IMR-90 (cell line): ENCODE measurements around the gene DPP6. TPM values are rescaled to one million over a fixed set of nuclear protein-coding genes. Genes with fewer than 3 reads are reported as not detected.

Source experiments
- ATAC-seq: fragments of 200-7000 bp; cut with Tn5 transposase; 2 replicates; pipeline ENCODE4 v1.9.1; 2020; ENCODE audit warnings: low read depth, mild to moderate bottlenecking, moderate library complexity
- BruUV-seq: library from RNA; stranded (reverse); fragments of 400-500 nt; replicated peaks from 2 replicates; lab custom pipeline; 2021; lab: Mats Ljungman, UMichigan
- CTCF ChIA-PET: fragments of 300-600 bp; formaldehyde crosslinking; extraction: SDS; loops from one replicate; lab custom pipeline; 2021; ENCODE audit warnings: antibody characterized with exemption; lab: Yijun Ruan, JAX
- POLR2A ChIA-PET: fragments of 300-600 bp; sonication (Branson Sonifier 250); formaldehyde crosslinking; loops from one replicate; lab custom pipeline; 2022; ENCODE audit warnings: antibody characterized with exemption; ENCODE audit not compliant: unreplicated experiment; lab: Charles Lee
- DNase-seq: peaks from one replicate; pipeline ENCODE4 v3.0.0; 2013
- H2AFZ ChIP-seq: replicated peaks from 2 replicates; pipeline ENCODE3; 2013; ENCODE audit warnings: low read length, mild to moderate bottlenecking; ENCODE audit not compliant: poor library complexity
- H2AK5ac ChIP-seq: 2 replicates; pipeline ENCODE4 v1.6.1; 2013; ENCODE audit warnings: low read depth, low read length, inconsistent platforms
- H2AK9ac ChIP-seq: replicated peaks from 2 replicates; pipeline ENCODE3; 2013; ENCODE audit warnings: mild to moderate bottlenecking, low read depth, low read length, moderate library complexity; ENCODE audit not compliant: poor library complexity
- H2BK120ac ChIP-seq: 2 replicates; pipeline ENCODE4 v1.6.1; 2013; ENCODE audit warnings: low read depth, low read length, inconsistent platforms
- H2BK15ac ChIP-seq: 3 replicates; pipeline ENCODE4 v1.6.1; 2013; ENCODE audit warnings: low read depth, low read length, inconsistent platforms
- H2BK20ac ChIP-seq: 2 replicates; pipeline ENCODE4 v1.6.1; 2013; ENCODE audit warnings: low read depth, mild to moderate bottlenecking, inconsistent platforms, low read length, moderate library complexity
- H2BK5ac ChIP-seq: 2 replicates; pipeline ENCODE4 v1.6.1; 2013; ENCODE audit warnings: mild to moderate bottlenecking, low read depth, low read length, inconsistent platforms; ENCODE audit not compliant: poor library complexity, severe bottlenecking
- H3K14ac ChIP-seq: replicated peaks from 2 replicates; pipeline ENCODE4 v1.6.1; 2013; ENCODE audit warnings: low read depth, low read length, inconsistent platforms
- H3K18ac ChIP-seq: 2 replicates; pipeline ENCODE4 v1.6.1; 2013; ENCODE audit warnings: low read depth, low read length, control low read depth
- H3K23ac ChIP-seq: 2 replicates; pipeline ENCODE4 v1.6.1; 2013; ENCODE audit warnings: low read depth, low read length, inconsistent platforms
- H3K27ac ChIP-seq: 2 replicates; pipeline ENCODE4 v1.5.1; 2013; ENCODE audit warnings: mild to moderate bottlenecking, control low read depth, low read length; ENCODE audit not compliant: insufficient read depth
- H3K27me3 ChIP-seq: 2 replicates; pipeline ENCODE4 v1.6.1; 2013; ENCODE audit warnings: low read length; ENCODE audit not compliant: control insufficient read depth, insufficient read depth
- H3K36me3 ChIP-seq: 2 replicates; pipeline ENCODE4 v1.6.1; 2013; ENCODE audit warnings: low read length, mixed read lengths; ENCODE audit not compliant: control insufficient read depth, insufficient read depth
- H3K4ac ChIP-seq: 2 replicates; pipeline ENCODE4 v1.6.1; 2013; ENCODE audit warnings: low read depth, low read length, inconsistent platforms
- H3K4me1 ChIP-seq: 2 replicates; pipeline ENCODE4 v1.6.1; 2013; ENCODE audit warnings: low read length, mixed read lengths; ENCODE audit not compliant: control insufficient read depth, insufficient read depth
- H3K4me2 ChIP-seq: 2 replicates; pipeline ENCODE4 v1.6.1; 2013; ENCODE audit warnings: low read depth, mild to moderate bottlenecking, control low read depth, low read length, moderate library complexity
- H3K4me3 ChIP-seq: 2 replicates; pipeline ENCODE4 v1.5.1; 2013; ENCODE audit warnings: low read depth, mild to moderate bottlenecking, control low read depth, low read length, moderate library complexity; ENCODE audit not compliant: insufficient read depth
- H3K56ac ChIP-seq: 2 replicates; pipeline ENCODE4 v1.6.1; 2013; ENCODE audit warnings: low read length, inconsistent platforms; ENCODE audit not compliant: insufficient read depth; ENCODE audit errors: extremely low read depth
- H3K79me1 ChIP-seq, 2 experiments: 2 replicates each; pipeline ENCODE4 v1.6.1; 2013; ENCODE audit warnings: low read length in 2 of 2, inconsistent platforms in 1 of 2, low read depth in 1 of 2
- H3K9ac ChIP-seq: 2 replicates; pipeline ENCODE4 v1.6.1; 2013; ENCODE audit warnings: low read depth, low read length, control low read depth
- H3K9me1 ChIP-seq: 2 replicates; pipeline ENCODE4 v1.6.1; 2013; ENCODE audit warnings: low read length, inconsistent platforms; ENCODE audit not compliant: insufficient read depth
- H3K9me3 ChIP-seq: 2 replicates; pipeline ENCODE4 v1.6.1; 2013; ENCODE audit warnings: low read length; ENCODE audit not compliant: control insufficient read depth, insufficient read depth
- H4K20me1 ChIP-seq: 2 replicates; pipeline ENCODE4 v1.6.1; 2013; ENCODE audit warnings: low read length, inconsistent platforms; ENCODE audit not compliant: insufficient read depth
- H4K5ac ChIP-seq: 2 replicates; pipeline ENCODE4 v1.6.1; 2013; ENCODE audit warnings: mild to moderate bottlenecking, low read depth, low read length, control low read depth
- H4K8ac ChIP-seq, 2 experiments: 2 replicates each; pipeline ENCODE4 v1.6.1; 2013; ENCODE audit warnings: low read depth in 2 of 2, low read length in 2 of 2, control low read depth in 1 of 2, inconsistent platforms in 1 of 2
- H4K91ac ChIP-seq: 2 replicates; pipeline ENCODE4 v1.6.1; 2013; ENCODE audit warnings: low read depth, low read length, inconsistent platforms; ENCODE audit not compliant: insufficient read depth
- CEBPB ChIP-seq: IDR thresholded peaks from 2 replicates; pipeline ENCODE4 v1.6.1; 2012; ENCODE audit warnings: low read depth, low read length, improper control_type of control experiment
- MAFK ChIP-seq: IDR thresholded peaks from 2 replicates; pipeline ENCODE4 v1.6.1; 2012; ENCODE audit warnings: low read depth, low read length, improper control_type of control experiment
- MXI1 ChIP-seq: IDR thresholded peaks from 2 replicates; pipeline ENCODE4 v1.6.1; 2012; ENCODE audit warnings: low read depth, mild to moderate bottlenecking, low read length, moderate library complexity, borderline replicate concordance
- NFE2L2 ChIP-seq: fragments of 150-350 bp; IDR thresholded peaks from 2 replicates; pipeline ENCODE4 v1.6.1; 2016; ENCODE audit warnings: low read depth, mild to moderate bottlenecking, low read length
- POLR2A ChIP-seq: IDR thresholded peaks from 2 replicates; pipeline ENCODE4 v1.6.1; 2012; ENCODE audit warnings: mild to moderate bottlenecking, low read depth, low read length
- RFX5 ChIP-seq: IDR thresholded peaks from 2 replicates; pipeline ENCODE4 v1.8.0; 2012; ENCODE audit warnings: low read depth, mild to moderate bottlenecking, low read length, moderate library complexity
- WGBS, 2 experiments: methylation state at CpG; one replicate each; pipeline versions ENCODE4 v1.1.5 to v1.1.7; 2013; ENCODE audit warnings: missing lambda C conversion rate in 2 of 2; ENCODE audit not compliant: insufficient read length in 1 of 2; ENCODE audit errors: extremely low coverage in 2 of 2; 5-methylcytosine and 5-hydroxymethylcytosine counted together
- dilution Hi-C: fragments of 300-500 bp; cut with HindIII; formaldehyde crosslinking; loops from one replicate; pipeline ENCODE4 v1.14.3; 2018; ENCODE audit warnings: low sequenced_read_pairs; ENCODE audit not compliant: unreplicated experiment
- in situ Hi-C: fragments of 300-500 bp; cut with MboI; formaldehyde crosslinking; loops from 3 replicates; pipeline ENCODE4 v1.14.3; 2019; ENCODE audit warnings: low sequenced_read_pairs, inconsistent platforms, mixed read lengths
- intact Hi-C: fragments of 100-400 bp; cut with micrococcal nuclease; formaldehyde crosslinking; loops from 2 replicates; pipeline ENCODE4 v1.10.0; 2022
- polyA plus RNA-seq, 3 experiments: library from polyadenylated mRNA; depleted of rRNA; stranded (reverse); fragments of >200 nt; gene quantifications; 2 replicates each; pipeline ENCODE4 v1.2.3, GENCODE V29; 2012; ENCODE audit warnings: low replicate concordance in 1 of 3
- total RNA-seq: library from RNA; depleted of rRNA; stranded (reverse); fragments of >200 nt; gene quantifications from 2 replicates; pipeline ENCODE4 v1.2.3, GENCODE V29; 2012
- TF ChIP-seq, protein P1 (sequence below): conservative IDR thresholded peaks from 2 replicates; pipeline ENCODE4 v1.5.1; 2012; ENCODE audit warnings: mild to moderate bottlenecking, low read depth, low read length, improper control_type of control experiment

DPP6 gene
- total and polyA plus RNA-seq, 2 of the 4 experiments (the other 2 are of a cell fraction) = not detected

DNA sequence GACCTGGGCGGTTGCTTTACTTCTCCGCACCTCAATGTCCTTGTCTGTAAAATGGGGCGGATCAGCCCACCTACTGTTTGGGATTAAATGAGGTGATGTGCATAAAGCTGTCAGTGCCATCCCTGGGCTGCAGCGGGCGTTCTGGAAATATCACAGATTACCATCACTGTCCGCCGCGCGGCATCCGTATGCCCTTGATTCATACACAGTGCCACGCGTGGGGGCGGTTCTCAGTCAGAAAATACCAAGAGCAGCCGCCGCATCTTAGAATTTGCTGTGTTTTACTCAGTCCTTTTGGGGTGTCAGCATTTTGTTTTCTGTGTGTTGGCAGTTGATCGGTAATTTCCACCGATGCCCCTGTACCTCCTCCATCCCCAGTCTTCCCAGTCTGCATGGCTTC, 338.8 kb downstream of the DPP6 start:
- Histone ChIP-seq H2AK5ac (no peak overlapping the region), H3K79me1 (no peaks in the 10 kb centered on the region), H2BK20ac (no peak overlapping the region), H3K27ac (no peak overlapping the region), H3K56ac (no peak overlapping the region), H4K8ac (no peak overlapping the region), H2BK15ac (no peak overlapping the region), H2BK5ac (no peak overlapping the region), H4K5ac (no peak overlapping the region), H3K23ac (no peak overlapping the region), H3K27me3 (no peaks in the 10 kb centered on the region), H3K4me2 (no peak overlapping the region), H3K18ac (no peak overlapping the region), H3K9me3 (peaks cover 14% of the 10 kb centered on the region), H3K4me3 (no peak overlapping the region), H4K20me1 (no peaks in the 10 kb centered on the region), H3K9ac (no peak overlapping the region), H2BK120ac (no peak overlapping the region), H3K9me1 (no peaks in the 10 kb centered on the region), H3K4ac (no peak overlapping the region), H2AK9ac (no peak overlapping the region), H3K4me1 (no peaks in the 10 kb centered on the region), H4K91ac (no peak overlapping the region), H2AFZ (no peak overlapping the region), H3K14ac (no peak overlapping the region), H3K36me3 (no peaks in the 10 kb centered on the region)
- POLR2A ChIA-PET = no interaction called here
- TF ChIP-seq NFE2L2 (no peak), POLR2A (no peak), CEBPB (no peak), MAFK (no peak), RFX5 (no peak), MXI1 (no peak)
- TF ChIP-seq, protein P1, sequence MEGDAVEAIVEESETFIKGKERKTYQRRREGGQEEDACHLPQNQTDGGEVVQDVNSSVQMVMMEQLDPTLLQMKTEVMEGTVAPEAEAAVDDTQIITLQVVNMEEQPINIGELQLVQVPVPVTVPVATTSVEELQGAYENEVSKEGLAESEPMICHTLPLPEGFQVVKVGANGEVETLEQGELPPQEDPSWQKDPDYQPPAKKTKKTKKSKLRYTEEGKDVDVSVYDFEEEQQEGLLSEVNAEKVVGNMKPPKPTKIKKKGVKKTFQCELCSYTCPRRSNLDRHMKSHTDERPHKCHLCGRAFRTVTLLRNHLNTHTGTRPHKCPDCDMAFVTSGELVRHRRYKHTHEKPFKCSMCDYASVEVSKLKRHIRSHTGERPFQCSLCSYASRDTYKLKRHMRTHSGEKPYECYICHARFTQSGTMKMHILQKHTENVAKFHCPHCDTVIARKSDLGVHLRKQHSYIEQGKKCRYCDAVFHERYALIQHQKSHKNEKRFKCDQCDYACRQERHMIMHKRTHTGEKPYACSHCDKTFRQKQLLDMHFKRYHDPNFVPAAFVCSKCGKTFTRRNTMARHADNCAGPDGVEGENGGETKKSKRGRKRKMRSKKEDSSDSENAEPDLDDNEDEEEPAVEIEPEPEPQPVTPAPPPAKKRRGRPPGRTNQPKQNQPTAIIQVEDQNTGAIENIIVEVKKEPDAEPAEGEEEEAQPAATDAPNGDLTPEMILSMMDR = no peak
- DNase-seq = no peak
- in situ Hi-C loops = no loop called here
- dilution Hi-C loops = no loop called here
- intact Hi-C loops = no loop called here
- 95% methylated on average over 3 of the region's 17 CpGs; no CpG with 5 or more reads in 1 of the 2 experiments for WGBS, 2 experiments
- CTCF ChIA-PET = no interaction called here
- ATAC-seq = no peak
- no TSS peak for BruUV-seq
